GM19238 (cell line): ENCODE data around the gene NEMP1.
"Not testable (repeated sequence)": the region's sequence is repeated elsewhere in the genome, so short reads cannot be mapped to it uniquely, and the experiment has no call there.

Experiments used
- DNase-seq: peaks from one replicate; pipeline ENCODE4 v3.0.0; 2011; ENCODE audit warnings: low spot score; ENCODE audit not compliant: insufficient read length

NEMP1 gene

DNA sequence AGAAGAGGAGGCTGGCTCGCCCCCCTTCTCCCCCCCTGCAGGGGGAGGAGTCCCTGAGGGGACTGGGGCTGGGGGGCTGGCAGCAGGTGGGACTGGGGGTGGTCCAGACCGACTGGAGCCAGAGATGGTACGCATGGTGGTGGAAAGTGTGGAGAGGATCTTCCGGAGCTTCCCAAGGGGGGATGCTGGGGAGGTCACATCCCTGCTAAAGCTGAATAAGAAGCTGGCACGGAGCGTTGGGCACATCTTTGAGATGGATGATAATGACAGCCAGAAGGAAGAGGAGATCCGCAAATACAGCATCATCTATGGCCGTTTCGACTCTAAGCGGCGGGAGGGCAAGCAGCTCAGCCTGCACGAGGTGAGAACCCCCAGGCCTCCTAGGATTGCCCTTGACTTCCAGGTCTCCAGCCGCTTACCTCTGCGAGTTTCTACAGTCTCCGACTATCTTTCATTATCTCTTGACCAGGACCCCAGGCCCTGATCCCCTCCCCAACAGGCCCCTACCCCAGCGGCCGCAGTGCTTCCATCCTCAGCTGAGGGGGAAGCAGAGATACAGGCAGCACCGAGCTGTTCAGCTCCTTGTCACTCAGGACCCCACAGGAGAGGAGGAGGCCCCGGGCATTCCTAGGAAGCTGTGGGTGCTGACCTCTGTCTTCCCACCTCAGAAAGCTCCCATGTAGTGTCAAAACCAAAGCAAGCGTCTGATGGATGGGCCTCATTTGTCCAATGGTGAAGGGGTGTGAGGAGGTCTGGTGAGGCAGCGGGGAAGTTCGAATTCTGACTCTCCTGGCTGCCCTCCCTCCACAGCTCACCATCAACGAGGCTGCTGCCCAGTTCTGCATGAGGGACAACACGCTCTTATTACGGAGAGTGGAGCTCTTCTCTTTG, 13.3 kb upstream of the NEMP1 start:
- no peak for DNase-seq

DNA sequence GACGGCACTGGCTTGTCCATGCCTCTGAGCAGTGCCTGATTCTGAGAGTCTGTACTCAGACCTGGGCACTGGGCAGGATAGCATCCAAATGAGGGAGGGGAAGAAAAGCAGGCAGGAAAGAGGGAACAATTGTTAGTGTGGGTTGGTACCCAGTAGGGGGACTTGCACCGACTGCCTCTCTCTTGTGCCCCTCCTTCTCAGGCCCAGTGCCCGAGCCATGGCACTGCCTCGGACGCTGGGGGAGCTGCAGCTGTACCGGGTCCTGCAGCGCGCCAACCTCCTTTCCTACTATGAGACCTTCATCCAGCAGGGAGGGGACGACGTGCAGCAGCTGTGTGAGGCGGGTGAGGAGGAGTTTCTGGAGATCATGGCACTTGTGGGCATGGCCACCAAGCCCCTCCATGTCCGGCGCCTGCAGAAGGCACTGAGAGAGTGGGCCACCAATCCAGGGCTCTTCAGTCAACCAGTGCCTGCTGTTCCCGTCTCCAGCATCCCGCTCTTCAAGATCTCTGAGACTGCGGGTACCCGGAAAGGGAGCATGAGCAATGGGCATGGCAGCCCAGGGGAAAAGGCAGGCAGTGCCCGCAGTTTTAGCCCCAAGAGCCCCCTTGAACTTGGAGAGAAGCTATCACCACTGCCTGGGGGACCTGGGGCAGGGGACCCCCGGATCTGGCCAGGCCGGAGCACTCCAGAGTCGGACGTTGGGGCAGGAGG, 12.5 kb upstream of the NEMP1 start:
- DNase-seq: no peak

DNA sequence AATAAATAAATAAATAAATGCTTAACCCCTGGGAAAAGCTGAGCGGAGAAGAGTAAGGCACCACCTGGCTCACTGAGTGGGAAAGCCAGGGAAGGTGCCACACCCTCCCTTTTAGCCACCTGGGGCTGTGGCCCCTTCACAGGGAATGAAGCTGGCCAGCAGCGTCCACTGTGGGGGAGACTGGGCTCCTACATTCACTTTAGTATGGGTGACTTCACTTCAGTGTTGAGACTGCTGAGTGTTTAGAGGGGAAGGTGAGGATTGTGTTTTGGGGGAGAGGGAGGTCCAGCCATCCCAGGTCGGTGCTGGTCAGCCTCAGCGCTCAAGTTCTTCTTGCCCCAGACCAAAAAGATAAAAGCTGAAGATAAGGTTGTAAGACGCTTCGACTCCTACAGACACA, 11.9 kb upstream of the NEMP1 start:
- DNase-seq: no peak

DNA sequence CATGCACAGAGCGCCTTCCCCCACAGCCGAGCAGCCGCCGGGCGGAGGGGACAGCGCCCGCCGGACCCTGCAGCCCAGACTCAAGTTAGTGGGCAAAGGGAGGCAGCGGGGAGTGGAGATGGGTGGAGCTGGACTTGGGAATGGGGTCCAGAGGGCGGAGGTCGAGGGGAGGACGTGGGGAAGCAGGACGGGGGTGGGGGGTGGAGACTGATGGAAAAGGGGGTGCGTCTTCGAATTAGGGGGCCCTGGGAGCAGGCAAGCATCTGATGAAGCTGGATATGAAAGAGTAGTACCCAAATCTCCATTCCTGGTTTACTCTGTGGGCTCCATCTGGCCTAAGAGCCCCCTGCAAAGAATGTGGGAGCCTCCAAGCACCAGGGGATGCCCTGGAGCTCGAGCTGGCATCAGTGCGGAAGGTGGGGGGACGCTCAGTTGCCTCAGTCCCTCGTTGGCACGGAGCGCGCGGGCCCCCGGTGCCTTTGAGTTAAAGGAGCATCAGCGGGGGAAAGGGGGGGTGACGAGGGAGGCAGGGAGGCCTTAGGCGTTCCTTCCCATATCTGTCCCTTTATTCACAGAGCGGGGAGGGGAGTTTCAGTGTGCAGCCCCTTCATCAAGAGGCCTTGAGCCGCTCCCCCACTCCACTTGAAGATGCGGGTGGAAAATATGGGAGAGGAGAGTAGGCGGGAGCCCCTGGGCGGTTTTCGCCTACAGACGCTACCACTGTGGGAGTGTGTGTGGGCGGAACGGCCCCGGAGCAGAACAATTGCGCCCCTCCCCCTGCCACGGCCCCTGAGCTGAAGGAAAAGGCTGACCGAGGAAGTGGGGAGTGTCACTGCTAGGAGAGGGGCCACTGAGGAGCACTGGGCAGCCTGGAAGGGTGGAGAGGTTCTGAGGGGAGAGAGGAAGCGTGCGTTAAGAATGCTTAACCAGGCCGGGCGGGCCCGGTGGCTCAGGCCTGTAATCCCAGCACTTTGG, 11.0 kb upstream of the NEMP1 start:
- DNase-seq: no peak

DNA sequence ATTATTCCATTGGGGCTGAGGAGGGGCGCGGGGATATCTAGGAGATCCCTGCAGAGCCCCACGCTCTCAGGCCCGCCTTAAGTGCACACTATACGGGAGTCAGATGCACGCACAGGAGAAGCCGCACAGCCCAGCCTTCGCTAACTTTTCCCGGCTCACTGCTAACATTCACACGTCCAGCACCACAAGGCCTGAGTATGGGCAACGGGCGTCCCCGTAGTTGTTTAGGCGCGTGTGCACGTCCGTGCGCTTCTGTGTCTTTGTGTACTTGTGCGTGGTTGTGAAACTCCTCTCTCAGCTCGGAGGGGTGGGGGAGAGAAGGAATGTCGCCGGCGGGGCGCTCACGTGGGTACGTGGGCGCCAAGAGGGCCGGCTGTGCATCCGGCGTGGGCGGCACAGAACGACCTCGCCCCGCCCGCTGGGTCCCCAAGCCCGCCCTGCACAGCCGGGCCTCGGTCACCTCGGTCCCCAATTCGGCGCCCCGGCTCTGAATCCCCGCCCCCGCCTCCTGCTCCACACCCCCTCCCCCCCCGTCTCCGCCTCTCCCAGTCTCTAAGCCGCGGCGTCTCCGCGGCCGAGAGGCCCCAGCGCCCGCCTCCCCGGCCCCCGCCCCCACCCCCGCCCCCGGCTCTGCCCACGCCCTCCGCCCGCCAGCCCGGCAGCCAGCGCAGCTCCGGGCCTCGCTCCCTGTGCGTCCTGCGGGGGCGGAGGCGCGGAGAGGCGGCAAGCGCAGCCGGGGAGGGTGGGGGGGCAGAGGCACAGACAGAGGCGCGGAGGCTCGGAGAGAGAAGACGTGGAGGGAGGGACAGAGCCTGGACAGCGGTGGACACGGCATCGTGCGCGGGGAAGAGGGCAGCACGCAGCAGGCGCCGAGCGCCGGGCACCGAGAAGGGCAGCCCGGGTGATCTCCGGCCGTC, 10.0 kb upstream of the NEMP1 start, which contains the start of gene NAB2:
NAB2 (plus strand) TSS at position 761 of the 917 bp plus-strand sequence. CDS start 158 bp downstream, outside the sequence.
- peak; percentile 94 for DNase-seq

DNA sequence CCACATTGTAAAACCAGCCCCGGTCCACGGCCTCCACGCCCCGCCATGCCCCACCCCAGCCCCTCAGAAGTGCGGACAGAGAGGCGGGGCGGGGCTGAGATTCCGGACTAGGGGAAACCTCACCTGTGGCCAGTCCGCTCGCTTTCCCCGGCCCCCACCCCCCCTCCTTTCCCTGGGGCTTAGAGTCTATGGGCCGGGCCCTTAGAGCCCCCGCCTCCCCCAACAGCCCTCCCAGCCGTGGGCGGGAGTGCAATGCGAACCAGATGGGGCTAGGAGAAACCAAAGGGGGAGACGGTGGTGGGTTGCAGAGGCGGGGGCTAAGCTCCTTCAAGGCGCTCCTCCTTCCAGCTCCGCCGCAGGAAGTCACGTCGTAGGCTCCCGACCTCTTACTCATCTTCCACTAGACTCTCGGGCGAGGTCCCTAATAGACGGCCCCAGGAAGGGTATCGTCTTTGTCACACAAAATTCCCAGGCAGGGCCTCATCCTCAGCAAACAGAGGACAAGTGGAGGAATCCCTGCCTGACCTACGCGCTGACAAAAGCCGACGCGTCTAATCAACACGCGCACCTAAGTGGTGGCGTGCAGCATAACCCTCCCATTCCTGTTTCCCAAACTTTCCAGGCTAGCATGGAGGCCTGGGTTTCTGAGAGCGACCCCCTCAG, 9.2 kb upstream of the NEMP1 start:
- peak; percentile 65 for DNase-seq

DNA sequence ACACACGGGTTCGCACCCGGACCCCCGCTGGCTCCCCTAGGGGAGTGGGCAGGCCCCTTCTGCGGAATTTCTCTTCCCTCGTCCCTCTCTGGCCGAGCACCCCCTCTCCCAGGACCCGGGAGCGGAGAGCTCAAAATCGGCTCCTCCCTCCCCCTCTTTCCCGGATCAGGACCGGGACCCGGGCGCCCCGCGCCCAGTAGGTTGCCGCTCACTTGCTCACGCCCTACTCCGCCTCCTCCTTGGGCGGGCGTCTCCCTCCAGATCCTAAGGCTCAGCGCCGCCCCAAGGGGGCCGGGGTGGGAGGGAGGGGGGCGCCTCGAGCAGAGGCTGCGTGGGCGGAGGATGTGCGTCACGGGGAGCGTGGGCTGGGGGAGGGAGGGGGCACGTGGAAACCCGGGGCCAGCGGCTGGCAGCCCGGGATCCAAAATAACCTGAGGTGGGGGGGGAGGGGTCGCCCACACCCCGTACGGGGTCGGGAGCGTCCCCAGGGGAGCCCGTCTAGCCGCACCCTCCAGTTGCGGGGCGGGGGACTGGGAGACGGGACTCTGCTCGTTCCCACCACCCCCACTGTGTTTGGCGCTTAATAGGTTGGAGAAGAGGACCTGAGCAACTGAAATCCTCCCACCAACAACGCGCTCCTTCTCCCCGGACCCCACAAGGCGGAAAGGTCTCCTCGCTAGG, 8.6 kb upstream of the NEMP1 start:
- DNase-seq: peak; percentile 65

DNA sequence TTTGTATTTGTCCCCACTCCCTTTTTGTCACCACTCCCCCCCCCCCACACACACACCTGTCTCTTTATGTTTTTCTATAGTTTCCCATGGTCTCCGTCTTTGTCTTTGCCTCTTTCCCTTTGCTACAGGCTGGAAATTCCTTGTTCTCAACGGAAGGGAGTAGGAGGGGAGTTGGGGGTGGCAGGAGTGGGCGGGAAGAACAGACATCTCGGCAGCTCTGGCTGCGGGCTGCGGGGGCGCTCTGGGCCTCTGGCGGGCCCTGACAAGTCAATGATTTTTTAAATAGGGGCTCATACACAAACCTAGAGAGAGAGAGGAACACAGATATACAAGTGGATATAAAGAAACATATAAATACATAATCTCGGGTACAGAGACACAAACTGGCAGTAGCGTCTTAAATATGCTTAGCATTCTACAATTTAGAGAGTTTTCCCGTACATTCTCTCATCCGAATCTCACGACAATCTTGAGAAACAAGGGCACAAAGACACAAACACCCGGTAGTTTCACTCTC, 8.0 kb upstream of the NEMP1 start:
- no peak for DNase-seq

DNA sequence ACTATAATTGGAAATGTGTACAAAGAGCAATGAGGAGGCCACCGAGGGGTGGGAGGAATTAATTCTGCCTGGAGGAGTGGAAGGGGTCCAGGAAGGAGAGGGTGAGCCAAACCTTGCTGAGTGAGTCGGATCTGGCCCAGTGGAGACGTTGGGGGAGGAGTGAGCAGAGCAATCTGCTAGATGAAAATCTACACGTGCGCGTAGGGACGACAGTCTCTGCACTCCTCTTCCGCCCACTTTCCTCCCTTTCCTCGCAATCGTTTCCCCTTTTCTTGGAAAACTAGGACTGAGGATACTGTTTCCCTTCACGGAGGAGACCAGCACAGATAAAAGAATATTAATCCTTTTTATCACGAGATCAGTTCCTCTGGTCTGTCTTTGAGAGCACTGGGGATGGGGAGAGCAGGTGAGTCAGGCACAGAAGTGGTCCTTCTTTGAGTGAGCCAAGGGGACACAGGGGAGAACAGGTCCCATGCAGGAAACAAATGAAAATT, 7.5 kb upstream of the NEMP1 start:
- DNase-seq: no peak

DNA sequence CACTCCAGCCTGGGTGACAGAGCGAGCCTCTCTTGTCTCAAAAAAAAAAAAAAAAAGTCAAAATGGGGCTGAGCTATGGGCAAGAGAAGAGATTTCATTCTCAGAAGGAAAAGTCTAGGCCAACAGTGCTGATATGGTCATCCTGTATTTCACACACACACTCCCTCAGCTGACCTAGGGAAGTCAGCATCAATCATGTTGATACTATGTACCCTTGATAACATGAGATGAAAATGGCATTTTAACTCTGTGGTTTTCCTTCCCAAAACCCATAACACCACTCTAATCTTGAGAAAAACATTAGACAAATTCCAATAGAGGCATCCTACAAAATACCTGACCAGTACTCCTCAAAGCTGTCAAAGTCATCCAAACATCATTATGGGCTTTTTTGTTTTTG, 2.3 kb upstream of the NEMP1 start:
- no peak for DNase-seq

DNA sequence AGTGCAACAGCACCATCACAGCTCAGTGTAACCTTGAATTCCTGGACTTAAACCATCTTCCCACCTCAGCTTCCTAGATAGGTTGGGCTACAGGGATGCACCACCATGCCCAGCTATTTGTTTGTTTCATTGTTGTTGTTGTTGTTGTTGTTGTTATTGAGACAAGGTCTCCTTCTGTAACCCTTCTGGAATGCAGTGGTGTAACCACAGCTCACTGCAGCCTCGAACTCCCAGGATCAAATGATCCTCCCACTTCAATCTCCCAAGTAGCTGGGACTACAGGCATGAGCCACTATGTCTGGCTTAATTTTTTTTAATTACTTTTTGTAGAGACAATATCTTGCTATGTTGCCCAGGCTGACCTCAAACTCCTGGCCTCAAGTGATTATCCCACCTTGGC, 1.2 kb upstream of the NEMP1 start:
- DNase-seq: no peak

DNA sequence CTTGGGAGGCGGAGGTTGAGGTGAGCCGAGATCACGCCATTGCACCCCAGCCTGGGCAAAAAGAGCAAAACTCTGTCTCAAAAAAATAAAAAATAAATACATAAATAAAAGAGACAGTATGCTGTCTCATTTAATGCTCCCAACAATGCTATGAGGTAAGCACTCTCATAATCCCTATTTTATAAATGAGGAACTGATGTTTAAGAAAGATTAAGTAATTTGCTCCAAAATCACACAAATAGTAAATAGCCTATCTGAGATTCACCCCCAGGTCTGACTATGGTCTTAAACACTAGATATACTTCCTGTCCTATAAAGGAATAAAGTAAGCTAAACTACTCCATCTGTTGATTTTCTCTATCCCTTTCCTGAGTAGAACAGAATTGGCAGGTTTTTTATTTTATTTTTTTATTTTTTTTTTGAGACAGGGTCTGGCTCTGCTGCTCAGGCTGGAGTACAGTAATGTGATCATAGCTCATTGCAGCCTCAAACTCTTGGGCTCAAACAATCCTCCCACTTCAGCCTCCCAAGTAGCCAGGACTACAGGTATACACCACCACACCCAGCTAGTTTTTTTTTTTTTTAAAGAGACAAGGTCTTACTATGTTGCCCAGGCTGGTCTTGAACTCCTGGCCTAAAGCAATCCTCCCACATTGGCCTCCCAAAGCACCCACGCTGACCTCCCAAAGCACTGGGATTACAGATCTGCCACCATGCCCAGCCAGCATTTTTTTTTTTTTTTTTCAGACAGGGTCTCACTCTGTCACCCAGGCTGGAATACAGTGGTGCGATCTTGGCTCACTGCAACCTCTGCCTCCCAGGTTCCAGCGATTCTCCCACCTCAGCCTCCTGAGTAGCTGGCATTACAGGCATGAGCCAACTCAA, 4.8 kb downstream of the NEMP1 start:
- not testable (repeated sequence) for DNase-seq

DNA sequence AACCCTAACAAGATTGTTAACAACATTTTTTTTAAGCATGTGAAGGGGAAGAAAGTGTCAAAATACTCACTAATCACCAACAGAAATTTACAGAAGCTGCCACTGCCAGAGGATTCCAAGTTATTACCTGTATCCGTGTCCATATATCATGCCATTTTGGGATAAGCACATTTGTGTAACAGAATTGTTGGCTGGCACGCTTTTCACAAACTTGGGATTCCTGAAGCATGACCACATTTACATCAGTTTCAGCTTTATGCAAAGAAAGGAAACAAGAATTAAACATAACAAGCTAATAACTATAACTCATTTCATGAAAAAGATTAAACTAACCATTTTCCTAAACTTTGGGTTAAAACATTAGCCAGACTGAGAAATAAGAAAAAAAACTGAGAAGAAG, 5.9 kb downstream of the NEMP1 start:
- no peak for DNase-seq

DNA sequence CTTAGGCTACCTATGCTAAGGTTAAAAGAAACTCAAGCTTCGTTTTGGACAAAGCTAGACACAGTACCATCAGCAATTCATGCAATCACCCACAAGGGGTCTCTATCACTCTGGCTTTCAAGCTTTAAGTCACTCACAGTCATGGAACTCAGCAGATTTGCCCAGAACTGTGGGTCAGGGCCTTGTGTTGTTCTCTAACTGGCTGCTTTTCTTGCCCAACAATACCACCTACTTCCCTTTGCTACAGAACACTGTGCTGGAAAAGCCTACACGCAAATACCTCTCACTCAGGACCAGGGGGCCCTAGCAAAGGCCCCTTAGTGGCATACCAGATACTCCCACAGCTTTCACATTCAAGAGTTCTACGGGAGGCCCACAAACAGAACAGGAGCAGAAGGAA, 9.1 kb downstream of the NEMP1 start:
- DNase-seq: no peak

DNA sequence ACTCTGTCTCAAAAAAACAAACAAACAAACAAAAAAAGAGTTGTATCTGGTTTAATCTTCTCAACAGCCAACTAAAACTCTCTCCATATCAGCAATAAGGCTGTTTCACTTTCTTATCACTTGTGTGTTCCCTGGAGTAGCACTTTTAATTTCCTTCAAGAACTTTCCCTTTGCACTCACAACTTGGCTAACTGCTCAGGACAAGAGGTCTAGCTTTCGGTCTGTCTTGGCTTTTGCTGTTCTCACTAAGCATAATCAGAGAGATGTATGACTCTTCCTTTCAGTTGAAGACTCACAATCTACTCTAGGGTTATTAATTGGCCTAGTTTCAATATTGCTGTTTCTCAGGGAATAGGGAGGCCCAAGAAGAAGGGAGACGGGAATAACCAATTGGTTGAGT, 12.3 kb downstream of the NEMP1 start:
- no peak for DNase-seq

DNA sequence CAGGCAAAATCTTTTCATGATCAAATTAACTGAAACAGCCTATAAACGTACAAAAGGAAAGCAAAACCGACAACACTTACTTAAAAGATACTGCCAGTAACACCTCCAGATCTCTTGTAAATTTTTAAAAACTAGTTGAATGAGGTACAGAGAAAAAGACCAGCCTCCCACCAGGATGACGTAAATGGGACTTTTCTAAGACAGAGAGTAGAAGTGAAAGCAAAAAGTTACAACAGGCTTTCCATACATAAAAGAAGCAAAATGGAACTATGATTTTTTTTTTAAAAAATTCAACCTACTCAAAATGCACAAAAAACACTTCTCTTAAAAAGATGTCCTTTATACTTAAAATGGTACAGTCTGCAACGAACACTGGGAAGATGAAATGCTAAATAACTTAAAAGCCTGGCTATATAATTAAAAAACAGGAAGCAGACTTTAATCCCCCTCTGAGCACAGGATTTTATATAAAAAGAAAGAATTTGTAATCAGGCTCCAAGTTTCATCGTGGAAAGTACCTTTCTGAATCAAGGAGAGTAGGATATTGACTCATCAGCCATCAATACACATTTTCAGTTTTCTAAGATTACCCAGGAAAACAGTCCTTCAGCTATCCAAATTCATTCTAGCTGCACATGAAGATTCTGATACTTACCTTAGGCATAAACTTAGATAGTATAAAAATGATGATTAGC, 14.5 kb downstream of the NEMP1 start:
- DNase-seq: no peak

DNA sequence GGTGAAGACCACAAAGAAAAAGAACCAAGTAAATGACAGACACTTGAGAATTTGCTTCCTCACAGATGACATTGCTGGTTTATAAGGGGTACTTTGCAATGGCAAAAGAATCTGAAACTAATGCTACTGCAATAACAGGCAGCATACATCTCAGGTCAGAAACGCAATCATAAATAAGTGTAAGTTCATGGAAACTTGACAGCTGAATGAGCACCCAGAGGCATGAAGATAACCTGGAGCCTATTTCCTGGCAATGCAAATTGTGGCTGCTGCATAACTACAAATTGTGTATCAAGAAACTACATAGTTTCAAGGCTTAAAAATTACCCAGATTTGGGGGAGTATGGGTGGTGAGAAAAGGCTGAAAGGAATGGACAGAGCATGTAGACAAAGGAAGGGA, 20.1 kb downstream of the NEMP1 start:
- DNase-seq: no peak
